Measurements from ENCODE around the gene CLEC16A.

CLEC16A gene

GRCh38 chr16:11066261-11066870, 122.0 kb downstream of the CLEC16A start:
- DNase-seq, result no peak

GRCh38 chr16:11067266-11067665, 122.9 kb downstream of the CLEC16A start:
- DNase-seq, result no peak

- DNase-seq, result no peak
These were observed 123.4 kb downstream of the CLEC16A start for GRCh38 chr16:11067697-11068141.

GRCh38 chr16:11071829-11072228, 127.5 kb downstream of the CLEC16A start:
- DNase-seq, result no peak

GRCh38 chr16:11072420-11073153, 128.2 kb downstream of the CLEC16A start:
- DNase-seq, result no peak

GRCh38 chr16:11073407-11073999, 129.1 kb downstream of the CLEC16A start:
- no peak for DNase-seq

GRCh38 chr16:11074131-11074530, 129.8 kb downstream of the CLEC16A start:
- DNase-seq, result no peak

GRCh38 chr16:11075163-11075562, 130.8 kb downstream of the CLEC16A start:
- no peak for DNase-seq

GRCh38 chr16:11076259-11077018, 132.1 kb downstream of the CLEC16A start:
- no peak for DNase-seq

- peak; percentile 49 for DNase-seq
These were observed 134.6 kb downstream of the CLEC16A start for GRCh38 chr16:11078812-11079459.

- DNase-seq, result peak; percentile 90
These were observed 135.4 kb downstream of the CLEC16A start for GRCh38 chr16:11079652-11080187.

- no peak for DNase-seq
These were observed 136.1 kb downstream of the CLEC16A start for GRCh38 chr16:11080327-11080967.

- DNase-seq, result no peak
These were observed 136.8 kb downstream of the CLEC16A start for GRCh38 chr16:11080999-11081630.

- DNase-seq, result peak; percentile 30
These were observed 137.9 kb downstream of the CLEC16A start for GRCh38 chr16:11082108-11082859.

GRCh38 chr16:11082860-11083388, 138.6 kb downstream of the CLEC16A start:
- no peak for DNase-seq

- DNase-seq, result peak; percentile 82
These were observed 140.1 kb downstream of the CLEC16A start for GRCh38 chr16:11084484-11084875.

- no peak for DNase-seq
These were observed 140.6 kb downstream of the CLEC16A start for GRCh38 chr16:11084876-11085485.

- DNase-seq, result no peak
These were observed 141.6 kb downstream of the CLEC16A start for GRCh38 chr16:11085916-11086315.

GRCh38 chr16:11087691-11088073, 143.3 kb downstream of the CLEC16A start:
- no peak for DNase-seq
